GM12892 (cell line): ENCODE results near the gene FATE1.

Experiments
- POLR2A ChIP-seq: IDR thresholded peaks from 2 replicates; pipeline ENCODE4 v1.6.1; 2011; ENCODE audit warnings: low read depth, low read length, control low read depth
- POLR2AphosphoS5 ChIP-seq: IDR thresholded peaks from 2 replicates; pipeline ENCODE4 v1.6.1; 2011; ENCODE audit warnings: low read depth, low read length, control low read depth
- TAF1 ChIP-seq: IDR thresholded peaks from 2 replicates; pipeline ENCODE4 v1.6.1; 2011; ENCODE audit warnings: low read depth, mild to moderate bottlenecking, control low read depth, low read length, borderline replicate concordance

DNA sequence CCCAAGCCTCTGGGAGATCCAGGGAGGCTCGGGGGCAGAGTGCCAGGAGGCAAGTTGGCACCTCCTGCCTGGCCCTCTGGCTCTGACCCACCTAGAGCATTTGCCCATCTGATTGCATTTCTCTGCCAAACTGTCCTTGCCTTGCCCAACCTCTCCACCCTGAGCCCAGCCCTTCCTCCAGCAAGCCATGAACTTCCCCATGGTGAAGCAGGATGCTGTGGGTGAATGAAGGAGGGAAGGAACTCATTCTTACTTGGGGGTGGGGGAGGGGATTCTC, 9.4 kb downstream of the FATE1 start:
- TF ChIP-seq POLR2A (no peak), POLR2AphosphoS5 (no peak), TAF1 (no peak)
